Astrocyte of the spinal cord (primary cell): ENCODE data around the gene VWC2.

Source experiments
- DNase-seq: peaks from one replicate; pipeline ENCODE4 v3.0.0; 2011; ENCODE audit warnings: low read depth, low spot score
- H3K4me3 ChIP-seq: 2 replicates; pipeline ENCODE4 v1.5.1; 2011; ENCODE audit warnings: low read depth, mild to moderate bottlenecking, low read length, moderate library complexity
- in situ Hi-C: cut with HindIII; loops from 2 replicates; pipeline ENCODE4 v1.10.0; 2017; ENCODE audit warnings: low sequenced_read_pairs
- TF ChIP-seq, protein P1 (sequence below): IDR thresholded peaks from 2 replicates; pipeline ENCODE4 v1.5.1; 2012; ENCODE audit warnings: low read depth, mild to moderate bottlenecking, low read length, inconsistent platforms

VWC2 gene

DNA sequence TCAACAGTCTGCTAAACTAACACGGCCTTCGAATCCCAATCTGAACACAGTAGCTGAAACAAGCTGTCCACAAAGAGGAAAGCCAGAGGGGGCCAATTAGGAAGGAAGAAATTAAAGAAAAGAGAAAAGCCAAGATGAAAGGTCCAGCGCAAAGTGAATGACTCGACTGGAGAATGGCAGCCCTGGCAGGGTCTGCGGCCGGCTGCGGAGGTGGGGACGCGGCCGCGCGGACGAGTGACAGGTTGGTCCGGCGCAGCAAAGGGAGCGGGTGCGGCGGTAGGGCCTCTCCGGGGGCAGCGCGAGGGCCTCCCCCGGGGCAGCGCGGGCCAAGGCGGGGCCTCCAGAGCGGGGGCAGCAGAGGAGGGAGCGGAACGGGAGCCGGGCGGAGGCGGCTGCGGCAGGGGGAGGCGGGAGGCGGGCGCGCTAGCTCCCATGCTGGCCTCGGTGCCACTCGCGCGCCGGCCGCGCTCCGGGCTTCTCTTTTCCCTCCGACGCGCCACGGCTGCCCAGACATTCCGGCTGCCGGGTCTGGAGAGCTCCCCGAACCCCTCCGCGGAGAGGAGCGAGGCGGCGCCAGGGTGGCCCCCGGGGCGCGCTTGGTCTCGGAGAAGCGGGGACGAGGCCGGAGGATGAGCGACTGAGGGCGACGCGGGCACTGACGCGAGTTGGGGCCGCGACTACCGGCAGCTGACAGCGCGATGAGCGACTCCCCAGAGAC, at the start of gene VWC2:
TSS of gene VWC2 (plus strand) at position 421 of the 718 bp plus-strand sequence. CDS start 1,798 bp downstream, outside the sequence.
- no peak within 1 kb of the TSS for H3K4me3 ChIP-seq
- in situ Hi-C loops: no loop called here
- TF ChIP-seq, protein P1, sequence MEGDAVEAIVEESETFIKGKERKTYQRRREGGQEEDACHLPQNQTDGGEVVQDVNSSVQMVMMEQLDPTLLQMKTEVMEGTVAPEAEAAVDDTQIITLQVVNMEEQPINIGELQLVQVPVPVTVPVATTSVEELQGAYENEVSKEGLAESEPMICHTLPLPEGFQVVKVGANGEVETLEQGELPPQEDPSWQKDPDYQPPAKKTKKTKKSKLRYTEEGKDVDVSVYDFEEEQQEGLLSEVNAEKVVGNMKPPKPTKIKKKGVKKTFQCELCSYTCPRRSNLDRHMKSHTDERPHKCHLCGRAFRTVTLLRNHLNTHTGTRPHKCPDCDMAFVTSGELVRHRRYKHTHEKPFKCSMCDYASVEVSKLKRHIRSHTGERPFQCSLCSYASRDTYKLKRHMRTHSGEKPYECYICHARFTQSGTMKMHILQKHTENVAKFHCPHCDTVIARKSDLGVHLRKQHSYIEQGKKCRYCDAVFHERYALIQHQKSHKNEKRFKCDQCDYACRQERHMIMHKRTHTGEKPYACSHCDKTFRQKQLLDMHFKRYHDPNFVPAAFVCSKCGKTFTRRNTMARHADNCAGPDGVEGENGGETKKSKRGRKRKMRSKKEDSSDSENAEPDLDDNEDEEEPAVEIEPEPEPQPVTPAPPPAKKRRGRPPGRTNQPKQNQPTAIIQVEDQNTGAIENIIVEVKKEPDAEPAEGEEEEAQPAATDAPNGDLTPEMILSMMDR: no peak
- DNase-seq: no peak

GRCh38 chr7:49724071-49724470, 49.4 kb upstream of the VWC2 start:
- in situ Hi-C loops: no loop called here
- DNase-seq: no peak
- no peak overlapping the region for H3K4me3 ChIP-seq
- TF ChIP-seq, protein P1: no peak

DNA sequence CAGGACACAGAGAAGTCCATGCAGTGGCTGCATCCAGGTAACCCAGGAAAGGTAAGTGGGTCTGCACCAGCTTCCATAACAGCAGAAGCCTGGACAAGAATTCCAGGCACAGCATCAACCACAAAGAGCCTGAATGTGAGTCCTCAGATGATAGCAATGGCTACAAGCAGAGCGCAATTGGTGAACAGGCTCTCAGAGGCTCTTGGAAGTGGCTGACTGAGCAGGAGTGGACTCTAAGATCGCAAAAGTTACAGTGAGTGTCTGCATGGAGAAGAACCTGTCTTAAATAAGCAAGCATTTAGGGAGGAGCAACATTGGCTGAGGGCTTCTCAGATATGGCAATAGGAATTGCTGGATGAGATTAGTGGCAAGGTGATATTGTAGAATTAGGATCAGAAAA, 41.6 kb upstream of the VWC2 start:
- in situ Hi-C loops: no loop called here
- DNase-seq: no peak
- H3K4me3 ChIP-seq: no peak overlapping the region
- TF ChIP-seq, protein P1: no peak

DNA sequence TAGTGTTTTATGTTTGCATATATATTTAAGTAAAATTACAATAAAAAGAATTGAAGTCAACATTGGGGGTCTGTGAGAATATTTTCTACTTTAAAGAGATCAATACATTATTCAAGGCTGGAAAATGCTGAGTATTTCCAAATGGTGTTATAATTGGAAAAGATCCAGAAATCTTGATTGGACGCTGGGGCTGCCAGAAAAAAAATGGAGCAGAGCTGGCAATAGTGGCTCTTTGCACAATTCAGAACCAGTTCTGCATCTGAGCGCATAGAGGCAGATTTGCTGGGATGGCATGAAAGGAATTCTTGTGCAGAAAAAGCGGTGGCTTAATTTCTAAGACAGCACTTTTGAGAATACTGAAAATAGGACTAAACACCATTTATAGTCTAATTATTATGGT, 10.8 kb upstream of the VWC2 start:
- no peak overlapping the region for H3K4me3 ChIP-seq
- DNase-seq: no peak
- TF ChIP-seq, protein P1: no peak
- in situ Hi-C loops: no loop called here

DNA sequence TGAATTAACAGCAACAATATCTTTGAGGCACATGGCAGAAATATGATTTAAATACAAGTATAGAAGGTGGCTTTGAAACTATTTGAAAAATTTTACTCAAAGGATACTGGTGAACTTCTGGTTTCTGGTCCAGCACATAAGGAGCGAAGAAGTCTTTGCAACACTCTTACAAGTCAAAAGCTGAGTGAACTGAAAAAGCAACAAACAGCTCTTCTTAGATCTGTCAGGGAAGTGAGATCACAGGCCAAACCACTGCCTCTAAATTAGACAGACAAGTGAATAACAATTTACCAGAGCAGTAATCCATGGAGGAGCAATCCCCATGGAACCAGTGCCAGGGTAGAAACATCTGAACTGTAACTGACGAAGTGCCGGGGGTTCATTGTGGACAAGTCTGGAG, 9.6 kb upstream of the VWC2 start:
- in situ Hi-C loops: no loop called here
- no peak overlapping the region for H3K4me3 ChIP-seq
- no peak for DNase-seq
- TF ChIP-seq, protein P1: no peak

GRCh38 chr7:49766966-49767365, 6.5 kb upstream of the VWC2 start:
- in situ Hi-C loops: no loop called here
- DNase-seq: no peak
- H3K4me3 ChIP-seq: no peak overlapping the region
- TF ChIP-seq, protein P1: no peak
